Liver (tissue), 9 donors: Measurements from ENCODE around the gene CMIP. TPM values are rescaled to one million over a fixed set of nuclear protein-coding genes. Genes with fewer than 3 reads are reported as not detected.

ENCODE experiments used
- DNase-seq: peaks from one replicate; pipeline ENCODE4 v3.0.0-alpha.2; 2017; ENCODE audit warnings: low spot score
- H3K27ac ChIP-seq, 2 donors: one replicate each; pipeline ENCODE4 v1.7.0; 2013; ENCODE audit warnings: inconsistent platforms in 2 of 2, low read length in 2 of 2, control low read depth in 1 of 2, low read depth in 1 of 2, mild to moderate bottlenecking in 1 of 2
- H3K27me3 ChIP-seq, 4 donors: one replicate each; pipeline versions ENCODE4 v1.6.1 to v1.7.0; 2013; ENCODE audit warnings: low read length in 3 of 4, inconsistent platforms in 1 of 4, mild to moderate bottlenecking in 1 of 4, moderate library complexity in 1 of 4; ENCODE audit not compliant: control insufficient read depth in 4 of 4, insufficient read depth in 4 of 4
- H3K36me3 ChIP-seq, 4 donors: one replicate each; pipeline versions ENCODE4 v1.6.1 to v1.7.0; 2013; ENCODE audit warnings: low read length in 3 of 4, mild to moderate bottlenecking in 3 of 4, low read depth in 1 of 4, moderate library complexity in 1 of 4; ENCODE audit not compliant: control insufficient read depth in 4 of 4, insufficient read depth in 3 of 4
- H3K4me1 ChIP-seq, 4 donors: one replicate each; pipeline versions ENCODE4 v1.6.1 to v1.7.0; 2013; ENCODE audit warnings: low read length in 3 of 4, mild to moderate bottlenecking in 3 of 4, moderate library complexity in 1 of 4; ENCODE audit not compliant: control insufficient read depth in 4 of 4, insufficient read depth in 4 of 4
- H3K4me3 ChIP-seq, 3 donors: one replicate each; pipeline versions ENCODE4 v1.6.1 to v1.7.0; 2013; ENCODE audit warnings: low read length in 3 of 3, control low read depth in 1 of 3, low read depth in 1 of 3, mild to moderate bottlenecking in 1 of 3
- H3K9ac ChIP-seq, 2 donors: one replicate each; pipeline ENCODE4 v1.7.0; 2013; ENCODE audit warnings: low read length in 2 of 2, mild to moderate bottlenecking in 2 of 2, moderate library complexity in 2 of 2, control low read depth in 1 of 2, low read depth in 1 of 2
- H3K9me3 ChIP-seq, 4 donors: one replicate each; pipeline versions ENCODE4 v1.6.1 to v1.7.0; 2013; ENCODE audit warnings: low read length in 3 of 4; ENCODE audit not compliant: control insufficient read depth in 4 of 4
- EGR1 ChIP-seq, 2 donors: IDR thresholded peaks; 2 replicates each; pipeline ENCODE4 v1.6.1; 2016 to 2018; ENCODE audit warnings: antibody characterized with exemption in 2 of 2, low read depth in 2 of 2
- FOXA1 ChIP-seq: IDR thresholded peaks from 2 replicates; pipeline ENCODE4 v1.6.1; 2016; ENCODE audit warnings: antibody characterized with exemption
- FOXA2 ChIP-seq: IDR thresholded peaks from 2 replicates; pipeline ENCODE4 v1.6.1; 2016; ENCODE audit warnings: antibody characterized with exemption
- GABPA ChIP-seq, 2 donors: IDR thresholded peaks in 1 of 2; conservative IDR thresholded peaks in 1 of 2; 2 replicates each; pipeline ENCODE4 v1.6.1; 2016; ENCODE audit warnings: antibody characterized with exemption in 2 of 2, mild to moderate bottlenecking in 1 of 2, moderate library complexity in 1 of 2
- HNF4A ChIP-seq, 2 donors: conservative IDR thresholded peaks; 2 replicates each; pipeline ENCODE4 v1.6.1; 2016; ENCODE audit warnings: antibody characterized with exemption in 2 of 2, mild to moderate bottlenecking in 2 of 2
- HNF4G ChIP-seq: IDR thresholded peaks from 2 replicates; pipeline ENCODE4 v1.6.1; 2016; ENCODE audit warnings: antibody characterized with exemption
- JUND ChIP-seq, 2 donors: IDR thresholded peaks; 2 replicates each; pipeline ENCODE4 v1.6.1; 2016; ENCODE audit warnings: antibody characterized with exemption in 2 of 2
- NR2F2 ChIP-seq: IDR thresholded peaks from 2 replicates; pipeline ENCODE4 v1.6.1; 2016; ENCODE audit warnings: antibody characterized with exemption
- RAD21 ChIP-seq, 2 donors: IDR thresholded peaks; 2 replicates each; pipeline ENCODE4 v1.6.1; 2016; ENCODE audit warnings: antibody characterized with exemption in 2 of 2, mild to moderate bottlenecking in 2 of 2
- RXRA ChIP-seq, 2 donors: IDR thresholded peaks; 2 replicates each; pipeline ENCODE4 v1.6.1; 2017 to 2018; ENCODE audit warnings: antibody characterized with exemption in 2 of 2, mild to moderate bottlenecking in 1 of 2
- SP1 ChIP-seq: IDR thresholded peaks from 2 replicates; pipeline ENCODE4 v1.6.1; 2018; ENCODE audit warnings: antibody characterized with exemption, mild to moderate bottlenecking
- TAF1 ChIP-seq: conservative IDR thresholded peaks from 2 replicates; pipeline ENCODE4 v1.6.1; 2016; ENCODE audit warnings: antibody characterized with exemption, mild to moderate bottlenecking
- YY1 ChIP-seq: IDR thresholded peaks from 2 replicates; pipeline ENCODE4 v1.6.1; 2016; ENCODE audit warnings: antibody characterized with exemption, mild to moderate bottlenecking
- WGBS: extraction: QIAGEN DNeasy Blood & Tissue Kit; methylation state at CpG from one replicate; pipeline ENCODE4 v1.1.7; 2013; 5-methylcytosine and 5-hydroxymethylcytosine counted together
- polyA plus RNA-seq, 2 donors: library from polyadenylated mRNA; stranded (reverse) in 1 of 2; unstranded in 1 of 2; fragments of 200-250 nt in 1 of 2; fragments of >200 nt in 1 of 2; fragmentation: Nextera tagmentation in 1 of 2; extraction: Ambion mirVana in 1 of 2; gene quantifications; one replicate each; pipeline versions ENCODE4 v1.2.1 to v1.2.3, GENCODE V29; 2013 to 2015
- total RNA-seq, 2 donors: library from RNA; depleted of rRNA; stranded (reverse); fragments of >200 nt; gene quantifications; one replicate each; pipeline ENCODE4 v1.2.3, GENCODE V29; 2014
- TF ChIP-seq, protein P1 (sequence below): IDR thresholded peaks from 2 replicates; pipeline ENCODE4 v1.6.1; 2016; ENCODE audit warnings: antibody characterized with exemption
- TF ChIP-seq, protein P2 (sequence below): IDR thresholded peaks from 2 replicates; pipeline ENCODE4 v1.6.1; 2016; ENCODE audit warnings: antibody characterized with exemption, mild to moderate bottlenecking
- TF ChIP-seq, protein P3 (sequence below): fragments of 150-350 bp; IDR thresholded peaks from 2 replicates; pipeline ENCODE4 v1.5.1; 2017; ENCODE audit warnings: improper control_type of control experiment, low read depth, low read length; ENCODE audit not compliant: missing input control
- TF ChIP-seq, protein P4 (sequence below): IDR thresholded peaks from 2 replicates; pipeline ENCODE4 v1.6.1; 2016; ENCODE audit warnings: antibody characterized with exemption
- TF ChIP-seq, protein P5 (sequence below): IDR thresholded peaks from 2 replicates; pipeline ENCODE4 v1.6.1; 2016; ENCODE audit warnings: antibody characterized with exemption
- donor health status: healthy.
- donor health status: healthy.
- donor health status: healthy.
- donor health status: healthy.
- donor health status: healthy.

CMIP gene
- total and polyA plus RNA-seq, 4 donors, result 1.7 to 15.6 (median 10.1) TPM

DNA sequence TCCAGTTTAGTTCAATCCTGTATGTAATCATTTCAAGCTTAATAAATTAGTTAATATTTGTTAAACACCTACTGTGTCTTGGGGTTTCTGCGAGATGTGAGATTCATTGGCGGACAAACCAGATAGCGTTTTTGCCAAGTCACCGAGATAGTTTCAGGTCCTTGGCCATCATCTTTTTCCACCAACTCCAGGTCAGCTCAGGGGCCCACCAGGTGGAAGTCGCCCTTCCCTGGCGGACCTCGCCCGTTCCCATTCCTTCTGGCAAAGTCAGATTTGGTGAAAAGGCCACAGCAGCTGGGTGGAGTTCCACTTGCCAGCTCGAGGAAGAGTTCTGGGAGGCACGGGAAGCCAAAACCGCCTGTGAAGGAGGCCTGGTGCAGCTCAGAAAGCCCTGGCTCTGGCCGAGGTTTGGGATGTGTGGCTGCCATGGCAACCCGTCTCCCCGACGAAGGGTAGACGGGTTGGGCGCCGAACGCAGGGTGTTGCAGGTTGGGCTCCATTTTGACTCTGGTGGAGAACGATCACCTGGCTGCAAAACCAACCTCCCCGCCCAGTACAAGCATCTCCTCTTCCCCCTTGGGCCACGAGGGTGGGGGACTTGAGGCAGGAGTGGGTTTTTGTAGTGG lies 39.5 kb downstream of the CMIP start:
- DNase-seq, result no peak
- TF ChIP-seq JUND (IDR thresholded peaks at IDR 0.05), result no peak
- no peak for TF ChIP-seq HNF4G
- TF ChIP-seq, protein P1, sequence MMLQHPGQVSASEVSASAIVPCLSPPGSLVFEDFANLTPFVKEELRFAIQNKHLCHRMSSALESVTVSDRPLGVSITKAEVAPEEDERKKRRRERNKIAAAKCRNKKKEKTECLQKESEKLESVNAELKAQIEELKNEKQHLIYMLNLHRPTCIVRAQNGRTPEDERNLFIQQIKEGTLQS, result no peak
- no peak for TF ChIP-seq RXRA (IDR thresholded peaks at IDR 0.05)
- no peak for TF ChIP-seq SP1
- no peak for TF ChIP-seq EGR1 (IDR thresholded peaks at IDR 0.05; ENCODE audit: low read depth in 2 of 2)
- TF ChIP-seq FOXA1, result no peak
- TF ChIP-seq, protein P2, sequence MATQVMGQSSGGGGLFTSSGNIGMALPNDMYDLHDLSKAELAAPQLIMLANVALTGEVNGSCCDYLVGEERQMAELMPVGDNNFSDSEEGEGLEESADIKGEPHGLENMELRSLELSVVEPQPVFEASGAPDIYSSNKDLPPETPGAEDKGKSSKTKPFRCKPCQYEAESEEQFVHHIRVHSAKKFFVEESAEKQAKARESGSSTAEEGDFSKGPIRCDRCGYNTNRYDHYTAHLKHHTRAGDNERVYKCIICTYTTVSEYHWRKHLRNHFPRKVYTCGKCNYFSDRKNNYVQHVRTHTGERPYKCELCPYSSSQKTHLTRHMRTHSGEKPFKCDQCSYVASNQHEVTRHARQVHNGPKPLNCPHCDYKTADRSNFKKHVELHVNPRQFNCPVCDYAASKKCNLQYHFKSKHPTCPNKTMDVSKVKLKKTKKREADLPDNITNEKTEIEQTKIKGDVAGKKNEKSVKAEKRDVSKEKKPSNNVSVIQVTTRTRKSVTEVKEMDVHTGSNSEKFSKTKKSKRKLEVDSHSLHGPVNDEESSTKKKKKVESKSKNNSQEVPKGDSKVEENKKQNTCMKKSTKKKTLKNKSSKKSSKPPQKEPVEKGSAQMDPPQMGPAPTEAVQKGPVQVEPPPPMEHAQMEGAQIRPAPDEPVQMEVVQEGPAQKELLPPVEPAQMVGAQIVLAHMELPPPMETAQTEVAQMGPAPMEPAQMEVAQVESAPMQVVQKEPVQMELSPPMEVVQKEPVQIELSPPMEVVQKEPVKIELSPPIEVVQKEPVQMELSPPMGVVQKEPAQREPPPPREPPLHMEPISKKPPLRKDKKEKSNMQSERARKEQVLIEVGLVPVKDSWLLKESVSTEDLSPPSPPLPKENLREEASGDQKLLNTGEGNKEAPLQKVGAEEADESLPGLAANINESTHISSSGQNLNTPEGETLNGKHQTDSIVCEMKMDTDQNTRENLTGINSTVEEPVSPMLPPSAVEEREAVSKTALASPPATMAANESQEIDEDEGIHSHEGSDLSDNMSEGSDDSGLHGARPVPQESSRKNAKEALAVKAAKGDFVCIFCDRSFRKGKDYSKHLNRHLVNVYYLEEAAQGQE, result no peak
- TF ChIP-seq FOXA2, result no peak
- TF ChIP-seq GABPA (IDR thresholded peaks at IDR 0.05 in 1 of 2, conservative IDR thresholded peaks at IDR 0.05 in 1 of 2), result no peak
- TF ChIP-seq, protein P3, sequence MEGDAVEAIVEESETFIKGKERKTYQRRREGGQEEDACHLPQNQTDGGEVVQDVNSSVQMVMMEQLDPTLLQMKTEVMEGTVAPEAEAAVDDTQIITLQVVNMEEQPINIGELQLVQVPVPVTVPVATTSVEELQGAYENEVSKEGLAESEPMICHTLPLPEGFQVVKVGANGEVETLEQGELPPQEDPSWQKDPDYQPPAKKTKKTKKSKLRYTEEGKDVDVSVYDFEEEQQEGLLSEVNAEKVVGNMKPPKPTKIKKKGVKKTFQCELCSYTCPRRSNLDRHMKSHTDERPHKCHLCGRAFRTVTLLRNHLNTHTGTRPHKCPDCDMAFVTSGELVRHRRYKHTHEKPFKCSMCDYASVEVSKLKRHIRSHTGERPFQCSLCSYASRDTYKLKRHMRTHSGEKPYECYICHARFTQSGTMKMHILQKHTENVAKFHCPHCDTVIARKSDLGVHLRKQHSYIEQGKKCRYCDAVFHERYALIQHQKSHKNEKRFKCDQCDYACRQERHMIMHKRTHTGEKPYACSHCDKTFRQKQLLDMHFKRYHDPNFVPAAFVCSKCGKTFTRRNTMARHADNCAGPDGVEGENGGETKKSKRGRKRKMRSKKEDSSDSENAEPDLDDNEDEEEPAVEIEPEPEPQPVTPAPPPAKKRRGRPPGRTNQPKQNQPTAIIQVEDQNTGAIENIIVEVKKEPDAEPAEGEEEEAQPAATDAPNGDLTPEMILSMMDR, result no peak
- no peak for TF ChIP-seq HNF4A (conservative IDR thresholded peaks at IDR 0.05)
- TF ChIP-seq RAD21 (IDR thresholded peaks at IDR 0.05), result no peak
- TF ChIP-seq NR2F2, result no peak
- no peaks in the 10 kb centered on the region for H3K27me3 ChIP-seq
- no peaks in the 10 kb centered on the region for H3K9me3 ChIP-seq
- 94% methylated on average over 22 of the region's 22 CpGs for WGBS
- peaks cover 10 to 57% (median 43%) of the 10 kb centered on the region in 4 donors for H3K4me1 ChIP-seq
- H3K27ac ChIP-seq, result peak overlapping the region in 1 of 2 donors; percentile 45
- no peaks in the 10 kb centered on the region for H3K36me3 ChIP-seq
- H3K9ac ChIP-seq, result no peak overlapping the region
- no peak overlapping the region for H3K4me3 ChIP-seq

DNA sequence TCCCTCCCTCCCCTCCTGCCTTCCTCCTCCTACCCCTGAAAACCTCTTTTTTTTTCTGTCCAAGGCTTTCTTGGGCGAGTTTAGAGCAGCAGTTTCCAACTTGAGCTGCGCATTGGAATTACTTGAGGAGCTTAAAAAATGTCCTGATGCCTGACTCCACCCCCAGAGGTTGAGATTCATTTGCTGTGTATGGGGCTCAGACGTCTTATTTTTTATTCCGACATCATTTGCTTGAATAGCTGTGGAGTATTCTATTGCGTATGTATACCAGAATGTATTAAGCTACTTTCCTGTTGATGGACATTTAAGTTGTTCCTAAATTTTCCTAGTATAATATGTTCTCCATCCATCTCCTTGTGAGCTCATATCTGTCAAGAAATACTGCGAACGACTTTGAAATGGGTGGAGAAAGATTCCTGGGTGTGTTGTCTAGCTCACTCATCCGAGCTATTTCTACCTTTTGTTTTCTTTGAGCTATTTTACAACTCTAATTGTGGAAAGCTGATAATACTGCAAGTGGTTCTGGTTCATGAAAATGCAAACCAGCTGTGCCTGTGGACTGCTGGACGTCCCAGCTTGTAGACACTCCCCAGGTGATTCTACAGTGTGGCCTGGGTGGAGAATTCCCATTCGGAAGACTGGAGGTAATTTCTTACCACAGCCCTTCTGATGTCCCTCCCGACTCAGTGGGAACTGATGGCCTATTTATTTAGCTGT lies 40.5 kb downstream of the CMIP start:
- Histone ChIP-seq H3K9ac (no peak overlapping the region), H3K9me3 (no peaks in the 10 kb centered on the region), H3K27ac (no peak overlapping the region), H3K4me3 (no peak overlapping the region), H3K36me3 (no peaks in the 10 kb centered on the region), H3K27me3 (no peaks in the 10 kb centered on the region), H3K4me1 (peaks cover 8 to 58% (median 46%) of the 10 kb centered on the region in 4 donors)
- no peak for DNase-seq
- TF ChIP-seq, protein P1, result no peak
- no peak for TF ChIP-seq YY1
- TF ChIP-seq, protein P3, result no peak
- no peak for TF ChIP-seq EGR1 (IDR thresholded peaks at IDR 0.05; ENCODE audit: low read depth in 2 of 2)
- TF ChIP-seq GABPA (IDR thresholded peaks at IDR 0.05 in 1 of 2, conservative IDR thresholded peaks at IDR 0.05 in 1 of 2), result no peak
- no peak for TF ChIP-seq HNF4G
- TF ChIP-seq RXRA (IDR thresholded peaks at IDR 0.05), result no peak
- no peak for TF ChIP-seq FOXA1
- TF ChIP-seq HNF4A (conservative IDR thresholded peaks at IDR 0.05), result no peak
- TF ChIP-seq, protein P4, sequence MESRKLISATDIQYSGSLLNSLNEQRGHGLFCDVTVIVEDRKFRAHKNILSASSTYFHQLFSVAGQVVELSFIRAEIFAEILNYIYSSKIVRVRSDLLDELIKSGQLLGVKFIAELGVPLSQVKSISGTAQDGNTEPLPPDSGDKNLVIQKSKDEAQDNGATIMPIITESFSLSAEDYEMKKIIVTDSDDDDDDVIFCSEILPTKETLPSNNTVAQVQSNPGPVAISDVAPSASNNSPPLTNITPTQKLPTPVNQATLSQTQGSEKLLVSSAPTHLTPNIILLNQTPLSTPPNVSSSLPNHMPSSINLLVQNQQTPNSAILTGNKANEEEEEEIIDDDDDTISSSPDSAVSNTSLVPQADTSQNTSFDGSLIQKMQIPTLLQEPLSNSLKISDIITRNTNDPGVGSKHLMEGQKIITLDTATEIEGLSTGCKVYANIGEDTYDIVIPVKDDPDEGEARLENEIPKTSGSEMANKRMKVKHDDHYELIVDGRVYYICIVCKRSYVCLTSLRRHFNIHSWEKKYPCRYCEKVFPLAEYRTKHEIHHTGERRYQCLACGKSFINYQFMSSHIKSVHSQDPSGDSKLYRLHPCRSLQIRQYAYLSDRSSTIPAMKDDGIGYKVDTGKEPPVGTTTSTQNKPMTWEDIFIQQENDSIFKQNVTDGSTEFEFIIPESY, result no peak
- no peak for TF ChIP-seq TAF1
- TF ChIP-seq, protein P5, sequence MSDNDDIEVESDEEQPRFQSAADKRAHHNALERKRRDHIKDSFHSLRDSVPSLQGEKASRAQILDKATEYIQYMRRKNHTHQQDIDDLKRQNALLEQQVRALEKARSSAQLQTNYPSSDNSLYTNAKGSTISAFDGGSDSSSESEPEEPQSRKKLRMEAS, result no peak
- TF ChIP-seq JUND (IDR thresholded peaks at IDR 0.05), result no peak
- 87% methylated on average over 11 of the region's 11 CpGs for WGBS
